Right cardiac atrium (tissue), 5 donors: ENCODE results near the gene CRISP2. TPM values are rescaled to one million over a fixed set of nuclear protein-coding genes. Genes with fewer than 3 reads are reported as not detected.
"Not testable (repeated sequence)": the region's sequence is repeated elsewhere in the genome, so short reads cannot be mapped to it uniquely, and the experiment has no call there.

Experiments used
- ATAC-seq, 2 donors: fragments of 200-7000 bp; cut with Tn5 transposase; one replicate each; pipeline versions ENCODE4 v1.8.0 to v1.9.1; 2020; ENCODE audit warnings: moderate library complexity in 2 of 2, mild to moderate bottlenecking in 1 of 2
- DNase-seq, 3 donors: peaks; one replicate each; pipeline ENCODE4 v3.0.0-alpha.2; 2020
- H3K27ac ChIP-seq: one replicate; pipeline ENCODE4 v1.5.1; 2013; ENCODE audit warnings: mild to moderate bottlenecking, low read length, control low read depth, moderate library complexity
- H3K27me3 ChIP-seq: one replicate; pipeline ENCODE4 v1.6.1; 2013; ENCODE audit not compliant: control insufficient read depth, insufficient read depth
- H3K4me1 ChIP-seq: one replicate; pipeline ENCODE4 v1.6.1; 2013; ENCODE audit warnings: low read length; ENCODE audit not compliant: control insufficient read depth, insufficient read depth
- H3K4me3 ChIP-seq: one replicate; pipeline ENCODE4 v1.5.1; 2013; ENCODE audit warnings: low read length, control low read depth
- H3K9me3 ChIP-seq: one replicate; pipeline ENCODE4 v1.6.1; 2013; ENCODE audit warnings: low read length; ENCODE audit not compliant: control insufficient read depth
- WGBS: extraction: QIAGEN DNeasy Blood & Tissue Kit; methylation state at CpG from one replicate; pipeline ENCODE4 v1.1.7; 2013; 5-methylcytosine and 5-hydroxymethylcytosine counted together
- intact Hi-C, 4 donors: fragments of 100-400 bp; cut with DNase I; formaldehyde crosslinking; loops; one replicate each; pipeline versions ENCODE4 v1.11.0 to v1.14.0; 2022 to 2023
- polyA plus RNA-seq: library from polyadenylated mRNA; stranded (reverse); fragments of 200-250 nt; gene quantifications from one replicate; pipeline ENCODE4 v1.2.3, GENCODE V29; 2013
- total RNA-seq, 4 donors: library from RNA; stranded (reverse); fragmentation: NEBNext Ultra II Directional; extraction: Animal tissue kit (Norgen Biotek cat#: 25700); gene quantifications; one replicate each; pipeline ENCODE4 v1.2.1, GENCODE V29; 2021
- donor health status: healthy with polysubstance abuse.
- donor health status: DM: no; HTN: yes; CAD: no.
- donor health status: DM: no; HTN: no; CAD: no.
- donor health status: DM: no; HTN: yes; CAD: no; lungs with severe emphysema.
- donor health status: DM: yes; HTN: yes; CAD: no.

Gene CRISP2
- total and polyA plus RNA-seq, 5 donors: not detected

DNA sequence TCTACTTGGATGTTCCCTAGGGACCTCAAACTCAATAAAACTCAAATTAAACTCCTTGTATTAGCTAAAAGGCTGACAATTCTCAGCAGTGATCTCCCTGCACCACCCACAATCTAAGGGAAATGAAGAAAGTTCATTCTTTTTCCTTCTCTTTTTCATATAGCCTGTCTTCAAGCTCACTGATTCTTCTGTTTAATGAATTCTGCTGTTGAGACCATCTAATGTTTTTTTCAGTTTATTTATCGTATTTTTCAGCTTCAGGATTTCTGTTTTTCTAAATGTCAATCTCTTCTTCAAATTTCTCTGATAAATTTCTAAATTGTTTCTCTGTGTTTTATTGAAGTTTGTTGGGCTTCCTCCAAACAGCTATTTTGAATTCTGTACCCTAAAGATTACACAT, 19.8 kb downstream of the CRISP2 start:
- DNase-seq: no peak
- H3K4me1 ChIP-seq: no peaks in the 10 kb centered on the region
- intact Hi-C loops: no loop called here
- H3K27me3 ChIP-seq: no peaks in the 10 kb centered on the region
- H3K27ac ChIP-seq: no peak overlapping the region
- WGBS: 72% methylated on average over 1 of the region's 1 CpG
- peaks cover 2% of the 10 kb centered on the region for H3K9me3 ChIP-seq
- ATAC-seq: no peak
- no peak overlapping the region for H3K4me3 ChIP-seq

GRCh38 chr6:49692534-49692933, 20.8 kb downstream of the CRISP2 start:
- DNase-seq: no peak
- no peak overlapping the region for H3K27ac ChIP-seq
- 77% methylated on average over 2 of the region's 2 CpGs for WGBS

DNA sequence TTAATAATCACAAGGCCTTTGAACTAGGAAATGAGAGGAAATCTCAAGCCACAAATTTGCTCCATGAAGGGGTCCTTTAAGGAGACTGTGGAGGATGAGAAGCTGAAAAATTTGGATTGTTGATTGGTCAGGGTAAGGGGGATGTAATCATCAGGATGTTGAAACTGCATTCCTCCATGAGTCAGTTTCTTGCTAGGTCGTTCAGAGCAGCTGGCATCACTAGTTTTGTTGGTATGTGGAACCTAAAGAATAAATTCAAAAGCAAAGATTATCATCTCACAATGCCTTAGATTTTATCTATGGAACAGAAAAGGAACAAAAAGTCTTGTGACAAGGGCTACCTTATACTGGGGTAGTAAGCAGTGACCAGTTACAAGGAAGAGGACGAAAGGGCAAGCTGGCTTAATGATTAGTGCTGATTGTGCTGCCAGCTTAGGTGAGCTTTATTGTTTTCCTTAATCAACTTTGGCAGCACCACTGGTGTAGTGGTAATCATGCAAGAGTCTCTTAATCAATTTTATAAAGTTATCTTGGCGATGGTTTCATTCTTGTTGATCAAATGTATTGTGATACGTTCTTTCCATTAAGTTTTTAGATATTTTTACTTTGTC, 36.6 kb downstream of the CRISP2 start:
- H3K4me3 ChIP-seq: no peak overlapping the region
- no peaks in the 10 kb centered on the region for H3K27me3 ChIP-seq
- ATAC-seq (no peak), DNase-seq (no peak)
- no peak overlapping the region for H3K27ac ChIP-seq
- WGBS: 61% methylated on average over 4 of the region's 4 CpGs
- no peaks in the 10 kb centered on the region for H3K4me1 ChIP-seq
- intact Hi-C loops: no loop called here
- H3K9me3 ChIP-seq: no peaks in the 10 kb centered on the region

More at GRCh38 chr6:49692534-49692933, 20.8 kb downstream of the CRISP2 start:
- Histone ChIP-seq H3K9me3 (peaks cover 2% of the 10 kb centered on the region), H3K4me3 (no peak overlapping the region), H3K4me1 (no peaks in the 10 kb centered on the region), H3K27me3 (no peaks in the 10 kb centered on the region)
- no peak for ATAC-seq
- intact Hi-C loops: no loop called here

DNA sequence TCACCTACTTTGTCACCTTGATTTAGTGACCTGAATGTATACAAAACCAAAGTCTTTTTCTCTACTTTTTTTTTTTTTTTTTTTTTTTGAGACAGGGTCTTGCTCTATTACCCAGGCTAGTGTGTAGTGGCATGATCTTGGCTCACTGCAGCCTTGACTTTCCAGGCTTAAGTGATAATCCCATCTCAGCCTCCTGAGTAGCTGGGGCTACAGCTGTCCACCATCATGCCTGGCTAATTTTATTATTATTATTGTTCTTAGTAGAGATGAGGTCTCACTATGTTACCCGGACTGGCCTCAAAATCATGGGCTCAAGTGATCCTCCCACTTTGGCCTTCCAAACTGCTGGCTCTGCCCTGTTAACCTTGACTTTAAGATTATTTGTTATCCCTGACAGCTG, 37.5 kb downstream of the CRISP2 start:
- Histone ChIP-seq H3K4me3 (no peak overlapping the region), H3K27ac (no peak overlapping the region), H3K9me3 (no peaks in the 10 kb centered on the region), H3K4me1 (no peaks in the 10 kb centered on the region), H3K27me3 (no peaks in the 10 kb centered on the region)
- ATAC-seq (no peak), DNase-seq (no peak)
- intact Hi-C loops: no loop called here
- 72% methylated on average over 1 of the region's 1 CpG for WGBS

- ATAC-seq: no peak
- no peak overlapping the region for H3K4me3 ChIP-seq
- H3K27me3 ChIP-seq: no peaks in the 10 kb centered on the region
- no peak overlapping the region for H3K27ac ChIP-seq
- DNase-seq: no peak
- no peaks in the 10 kb centered on the region for H3K4me1 ChIP-seq
- no peaks in the 10 kb centered on the region for H3K9me3 ChIP-seq
- intact Hi-C loops: no loop called here
These were observed 45.2 kb downstream of the CRISP2 start for GRCh38 chr6:49668083-49668511.

- DNase-seq: no peak
- WGBS: 47% methylated on average over 5 of the region's 5 CpGs
- no peaks in the 10 kb centered on the region for H3K9me3 ChIP-seq
- H3K27me3 ChIP-seq: no peaks in the 10 kb centered on the region
- H3K27ac ChIP-seq: no peak overlapping the region
- ATAC-seq: no peak
- H3K4me1 ChIP-seq: no peaks in the 10 kb centered on the region
- no peak overlapping the region for H3K4me3 ChIP-seq
- intact Hi-C loops: no loop called here
These were observed 46.2 kb downstream of the CRISP2 start for GRCh38 chr6:49666930-49667757.

- no peak for ATAC-seq
- intact Hi-C loops: no loop called here
- Histone ChIP-seq H3K9me3 (no peaks in the 10 kb centered on the region), H3K4me3 (no peak overlapping the region), H3K27me3 (no peaks in the 10 kb centered on the region), H3K27ac (no peak overlapping the region), H3K4me1 (no peaks in the 10 kb centered on the region)
- whole genome bisulfite sequencing: 75% methylated on average over 1 of the region's 1 CpG
- DNase-seq: no peak
These were observed 46.9 kb downstream of the CRISP2 start for GRCh38 chr6:49666480-49666879.

DNA sequence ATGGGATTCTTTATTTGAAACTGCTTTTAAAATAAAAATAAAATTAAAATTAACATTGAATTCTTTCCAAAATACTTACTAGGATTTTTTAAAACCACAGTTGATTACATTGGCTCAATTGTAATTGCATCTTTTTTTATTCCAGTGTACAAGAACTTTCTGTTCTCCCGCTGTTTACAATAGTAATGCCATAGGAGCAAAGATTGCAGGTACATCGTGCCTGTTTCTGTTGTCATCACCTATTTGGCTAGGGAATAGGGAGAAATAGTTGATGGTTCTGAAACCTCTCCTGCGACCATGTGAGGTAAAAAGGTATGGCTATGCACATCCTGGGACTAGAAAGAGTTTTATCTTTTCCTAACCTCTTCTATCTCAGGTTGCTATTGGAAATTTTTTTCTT, 48.5 kb downstream of the CRISP2 start:
- Histone ChIP-seq H3K9me3 (no peaks in the 10 kb centered on the region), H3K4me1 (no peaks in the 10 kb centered on the region), H3K27ac (no peak overlapping the region), H3K27me3 (no peaks in the 10 kb centered on the region), H3K4me3 (no peak overlapping the region)
- intact Hi-C loops: no loop called here
- ATAC-seq (no peak), DNase-seq (no peak)
- WGBS: 68% methylated on average over 3 of the region's 3 CpGs

GRCh38 chr6:49664054-49664453, 49.3 kb downstream of the CRISP2 start:
- H3K9me3 ChIP-seq, H3K27ac ChIP-seq, H3K27me3 ChIP-seq, H3K4me3 ChIP-seq, H3K4me1 ChIP-seq, intact Hi-C loops, ATAC-seq, DNase-seq: not testable (repeated sequence)
- 93% methylated on average over 1 of the region's 1 CpG for WGBS

DNA sequence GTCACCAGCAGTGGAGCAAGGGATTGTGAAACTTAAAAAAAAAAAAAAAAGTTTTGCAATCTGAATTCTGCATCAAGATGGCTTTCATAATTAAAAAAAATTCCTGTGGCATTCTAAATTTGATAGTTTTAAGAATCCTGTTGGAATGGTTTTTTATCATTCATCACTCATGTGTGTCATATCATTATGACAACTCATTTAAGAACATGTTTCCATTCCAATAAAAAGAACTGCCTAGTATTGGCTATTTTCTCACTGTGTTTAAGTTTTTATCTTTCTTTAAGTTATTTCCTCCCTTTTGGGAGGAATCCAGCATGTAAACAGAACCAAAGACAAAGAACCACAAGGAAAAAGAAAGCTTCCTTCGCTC, 50.5 kb downstream of the CRISP2 start:
- no peak overlapping the region for H3K27ac ChIP-seq
- WGBS: 41% methylated on average over 1 of the region's 1 CpG
- DNase-seq: no peak
- H3K9me3 ChIP-seq: no peaks in the 10 kb centered on the region
- no peak for ATAC-seq
- intact Hi-C loops: no loop called here
- H3K27me3 ChIP-seq: no peaks in the 10 kb centered on the region
- no peaks in the 10 kb centered on the region for H3K4me1 ChIP-seq
- no peak overlapping the region for H3K4me3 ChIP-seq

- intact Hi-C loops: no loop called here
- H3K9me3 ChIP-seq: no peaks in the 10 kb centered on the region
- WGBS: 75% methylated on average over 1 of the region's 1 CpG
- no peaks in the 10 kb centered on the region for H3K27me3 ChIP-seq
- no peaks in the 10 kb centered on the region for H3K4me1 ChIP-seq
- no peak for ATAC-seq
- no peak for DNase-seq
- H3K4me3 ChIP-seq: no peak overlapping the region
- H3K27ac ChIP-seq: no peak overlapping the region
These were observed 51.0 kb downstream of the CRISP2 start for GRCh38 chr6:49662231-49662891.
